Panc1 (cell line): Measurements from ENCODE around the gene RNF213.

Experiments used
- POLR2AphosphoS5 ChIP-seq: IDR thresholded peaks from 2 replicates; pipeline ENCODE4 v1.6.1; 2012; ENCODE audit warnings: mild to moderate bottlenecking, low read depth, low read length, moderate library complexity
- SIN3A ChIP-seq: IDR thresholded peaks from 2 replicates; pipeline ENCODE4 v1.6.1; 2012; ENCODE audit warnings: low read depth, mild to moderate bottlenecking, low read length, moderate library complexity, borderline replicate concordance; ENCODE audit not compliant: insufficient read depth
- TCF7L2 ChIP-seq: IDR thresholded peaks from 2 replicates; pipeline ENCODE4 v1.6.1; 2011; ENCODE audit warnings: mild to moderate bottlenecking, low read depth, low read length, inconsistent platforms
- TF ChIP-seq, protein P1 (sequence below): fragments of 450-650 bp; IDR thresholded peaks from 2 replicates; pipeline ENCODE4 v1.5.1; 2017; ENCODE audit warnings: mild to moderate bottlenecking
- TF ChIP-seq, protein P2 (sequence below), 2 experiments: IDR thresholded peaks; 2 replicates each; pipeline ENCODE4 v1.6.1; 2011 to 2012; ENCODE audit warnings: low read depth in 2 of 2, control low read depth in 1 of 2, low read length in 1 of 2, mild to moderate bottlenecking in 1 of 2, moderate library complexity in 1 of 2; ENCODE audit not compliant: insufficient read depth in 1 of 2

DNA sequence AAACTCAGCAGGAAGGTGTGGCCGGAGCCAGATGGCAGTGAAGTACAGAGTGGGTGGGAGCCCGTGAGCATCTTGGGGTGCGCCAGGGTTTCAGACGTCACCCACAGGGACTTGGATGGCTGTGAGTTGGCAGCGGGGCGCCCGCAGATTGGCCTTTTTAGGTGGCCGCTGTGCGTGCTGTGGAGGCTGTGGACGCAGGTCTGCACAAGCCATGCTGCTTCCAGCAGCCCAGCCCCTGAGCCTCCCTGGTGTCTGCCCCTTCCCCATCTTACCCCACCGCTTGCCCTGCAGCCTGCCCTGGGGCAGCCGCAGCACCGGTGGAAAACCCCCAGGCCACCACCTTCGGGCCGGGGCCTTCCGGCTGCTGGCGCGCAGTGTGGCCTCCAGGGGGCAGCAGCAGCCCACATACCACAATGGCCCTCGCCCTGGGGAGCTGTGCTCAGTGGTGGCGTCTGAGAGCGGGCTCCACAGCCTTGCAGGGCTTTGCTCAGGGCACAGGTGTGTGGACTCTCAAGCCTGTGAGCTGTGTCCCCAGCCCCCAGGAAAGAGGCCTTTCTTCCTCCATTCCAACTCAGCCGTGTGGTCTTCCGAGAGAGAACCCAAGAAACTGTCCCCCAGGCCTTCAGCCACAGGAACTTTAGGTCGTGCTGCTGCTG is 166.1 kb downstream of the RNF213 start:
- TF ChIP-seq, protein P1, sequence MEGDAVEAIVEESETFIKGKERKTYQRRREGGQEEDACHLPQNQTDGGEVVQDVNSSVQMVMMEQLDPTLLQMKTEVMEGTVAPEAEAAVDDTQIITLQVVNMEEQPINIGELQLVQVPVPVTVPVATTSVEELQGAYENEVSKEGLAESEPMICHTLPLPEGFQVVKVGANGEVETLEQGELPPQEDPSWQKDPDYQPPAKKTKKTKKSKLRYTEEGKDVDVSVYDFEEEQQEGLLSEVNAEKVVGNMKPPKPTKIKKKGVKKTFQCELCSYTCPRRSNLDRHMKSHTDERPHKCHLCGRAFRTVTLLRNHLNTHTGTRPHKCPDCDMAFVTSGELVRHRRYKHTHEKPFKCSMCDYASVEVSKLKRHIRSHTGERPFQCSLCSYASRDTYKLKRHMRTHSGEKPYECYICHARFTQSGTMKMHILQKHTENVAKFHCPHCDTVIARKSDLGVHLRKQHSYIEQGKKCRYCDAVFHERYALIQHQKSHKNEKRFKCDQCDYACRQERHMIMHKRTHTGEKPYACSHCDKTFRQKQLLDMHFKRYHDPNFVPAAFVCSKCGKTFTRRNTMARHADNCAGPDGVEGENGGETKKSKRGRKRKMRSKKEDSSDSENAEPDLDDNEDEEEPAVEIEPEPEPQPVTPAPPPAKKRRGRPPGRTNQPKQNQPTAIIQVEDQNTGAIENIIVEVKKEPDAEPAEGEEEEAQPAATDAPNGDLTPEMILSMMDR = peak; percentile 99
- TF ChIP-seq POLR2AphosphoS5 = no peak
- TF ChIP-seq, protein P2, sequence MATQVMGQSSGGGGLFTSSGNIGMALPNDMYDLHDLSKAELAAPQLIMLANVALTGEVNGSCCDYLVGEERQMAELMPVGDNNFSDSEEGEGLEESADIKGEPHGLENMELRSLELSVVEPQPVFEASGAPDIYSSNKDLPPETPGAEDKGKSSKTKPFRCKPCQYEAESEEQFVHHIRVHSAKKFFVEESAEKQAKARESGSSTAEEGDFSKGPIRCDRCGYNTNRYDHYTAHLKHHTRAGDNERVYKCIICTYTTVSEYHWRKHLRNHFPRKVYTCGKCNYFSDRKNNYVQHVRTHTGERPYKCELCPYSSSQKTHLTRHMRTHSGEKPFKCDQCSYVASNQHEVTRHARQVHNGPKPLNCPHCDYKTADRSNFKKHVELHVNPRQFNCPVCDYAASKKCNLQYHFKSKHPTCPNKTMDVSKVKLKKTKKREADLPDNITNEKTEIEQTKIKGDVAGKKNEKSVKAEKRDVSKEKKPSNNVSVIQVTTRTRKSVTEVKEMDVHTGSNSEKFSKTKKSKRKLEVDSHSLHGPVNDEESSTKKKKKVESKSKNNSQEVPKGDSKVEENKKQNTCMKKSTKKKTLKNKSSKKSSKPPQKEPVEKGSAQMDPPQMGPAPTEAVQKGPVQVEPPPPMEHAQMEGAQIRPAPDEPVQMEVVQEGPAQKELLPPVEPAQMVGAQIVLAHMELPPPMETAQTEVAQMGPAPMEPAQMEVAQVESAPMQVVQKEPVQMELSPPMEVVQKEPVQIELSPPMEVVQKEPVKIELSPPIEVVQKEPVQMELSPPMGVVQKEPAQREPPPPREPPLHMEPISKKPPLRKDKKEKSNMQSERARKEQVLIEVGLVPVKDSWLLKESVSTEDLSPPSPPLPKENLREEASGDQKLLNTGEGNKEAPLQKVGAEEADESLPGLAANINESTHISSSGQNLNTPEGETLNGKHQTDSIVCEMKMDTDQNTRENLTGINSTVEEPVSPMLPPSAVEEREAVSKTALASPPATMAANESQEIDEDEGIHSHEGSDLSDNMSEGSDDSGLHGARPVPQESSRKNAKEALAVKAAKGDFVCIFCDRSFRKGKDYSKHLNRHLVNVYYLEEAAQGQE (IDR thresholded peaks at IDR 0.05; ENCODE audit: insufficient read depth in 1 of 2, low read depth in 2 of 2, low read length in 1 of 2) = no peak
- TF ChIP-seq SIN3A = no peak
- TF ChIP-seq TCF7L2 = no peak
